K562 (cell line): ENCODE results near the gene FGFRL1. TPM values are rescaled to one million over a fixed set of nuclear protein-coding genes. Genes with fewer than 3 reads are reported as not detected.

Experiments
- ATAC-seq: fragments of 200-7000 bp; cut with Tn5 transposase; 3 replicates; pipeline ENCODE4 v1.9.1; 2020; ENCODE audit warnings: moderate library complexity
- BruUV-seq: library from RNA; stranded (reverse); fragments of 400-500 nt; replicated peaks from 2 replicates; lab custom pipeline; 2021; lab: Mats Ljungman, UMichigan
- CTCF ChIA-PET: fragments of 300-600 bp; formaldehyde crosslinking; extraction: SDS; loops from one replicate; lab custom pipeline; 2021; ENCODE audit warnings: low intra/inter-chr PET ratio; lab: Yijun Ruan, JAX
- POLR2A ChIA-PET: fragments of 300-600, 350-650 bp; sonication (Branson Sonifier 250); formaldehyde crosslinking; extraction: SDS; loops from one replicate; lab custom pipeline; 2021; ENCODE audit warnings: antibody characterized with exemption, inconsistent platforms; lab: Yijun Ruan, JAX
- DNase-seq, 4 experiments: peaks; one replicate each; pipeline versions ENCODE4 v3.0.0 to v3.0.0-alpha.2; 2011 to 2018; ENCODE audit warnings: low spot score in 3 of 4, mixed read lengths in 3 of 4; ENCODE audit errors: extremely low read depth in 1 of 4
- FAIRE-seq: peaks from 2 replicates; lab custom pipeline; 2011; peaks lifted over from hg19 to GRCh38; lab: Jason Lieb, UNC
- H2AFZ ChIP-seq: 2 replicates; pipeline ENCODE4 v1.6.0; 2011; ENCODE audit warnings: low read depth, low read length, control low read depth, inconsistent platforms
- H3K27ac ChIP-seq: fragments of 200-600 bp; 3 replicates; pipeline ENCODE4 v1.8.0; 2011; ENCODE audit warnings: low read depth, mild to moderate bottlenecking, control low read depth, inconsistent platforms, low read length, moderate library complexity, mixed read lengths; ENCODE audit errors: extremely low read depth
- H3K27me3 ChIP-seq, 2 experiments: fragments of 300-600 bp in 1 of 2; 2 replicates in 1 of 2; 3 replicates in 1 of 2; pipeline versions ENCODE4 v1.6.0 to v1.8.0; 2011; ENCODE audit warnings: inconsistent platforms in 2 of 2, low read length in 2 of 2, mild to moderate bottlenecking in 1 of 2, mixed read lengths in 1 of 2, moderate library complexity in 1 of 2; ENCODE audit not compliant: control insufficient read depth in 2 of 2, insufficient read depth in 2 of 2
- H3K36me3 ChIP-seq: fragments of 300-600 bp; 3 replicates; pipeline ENCODE4 v1.8.0; 2011; ENCODE audit warnings: mild to moderate bottlenecking, low read length, inconsistent platforms; ENCODE audit not compliant: control insufficient read depth, insufficient read depth
- H3K4me1 ChIP-seq, 2 experiments: fragments of 200-600 bp in 1 of 2; replicated peaks in 1 of 2; 2 replicates in 1 of 2; 3 replicates in 1 of 2; pipeline versions ENCODE4 v1.5.1 to v1.8.0; 2011; ENCODE audit warnings: inconsistent platforms in 2 of 2, low read length in 2 of 2, mild to moderate bottlenecking in 1 of 2, mixed read lengths in 1 of 2, moderate library complexity in 1 of 2; ENCODE audit not compliant: control insufficient read depth in 2 of 2, insufficient read depth in 2 of 2
- H3K4me2 ChIP-seq: 2 replicates; pipeline ENCODE4 v1.6.1; 2011; ENCODE audit warnings: low read length, control low read depth, inconsistent platforms, mixed read lengths; ENCODE audit not compliant: insufficient read depth
- H3K4me3 ChIP-seq: fragments of 200-600 bp; sonication (generic), shearing (Covaris generic); 2 replicates; pipeline ENCODE4 v1.5.1; 2016; ENCODE audit warnings: control low read depth, inconsistent platforms
- H3K79me2 ChIP-seq: fragments of 200-600 bp; 3 replicates; pipeline ENCODE4 v1.8.0; 2011; ENCODE audit warnings: low read length, inconsistent platforms; ENCODE audit not compliant: control insufficient read depth, insufficient read depth
- H3K9ac ChIP-seq, 2 experiments: 2 replicates each; pipeline versions ENCODE4 v1.6.0 to v1.6.1; 2011; ENCODE audit warnings: low read depth in 2 of 2, low read length in 2 of 2, control low read depth in 1 of 2, inconsistent platforms in 1 of 2, mild to moderate bottlenecking in 1 of 2, mixed read lengths in 1 of 2; ENCODE audit not compliant: insufficient read depth in 1 of 2
- H3K9me1 ChIP-seq: one replicate; pipeline ENCODE4 v1.6.0; 2011; ENCODE audit warnings: inconsistent platforms, mild to moderate bottlenecking, low read length, moderate library complexity; ENCODE audit not compliant: control insufficient read depth, insufficient read depth
- H3K9me3 ChIP-seq: replicated peaks from 2 replicates; pipeline ENCODE4 v1.5.1; 2011; ENCODE audit warnings: low read depth, low read length, inconsistent platforms; ENCODE audit not compliant: control insufficient read depth, insufficient read depth
- H4K20me1 ChIP-seq: replicated peaks from 2 replicates; pipeline ENCODE4 v1.6.1; 2011; ENCODE audit warnings: low read length, inconsistent platforms, mixed read lengths; ENCODE audit not compliant: control insufficient read depth, insufficient read depth
- BCL6 ChIP-seq: fragments of 250-450 bp; sonication (Bioruptor Pico); IDR thresholded peaks from 2 replicates; pipeline ENCODE4 v1.4.0; 2020
- ETV1 ChIP-seq: fragments of 450-650 bp; conservative IDR thresholded peaks from 2 replicates; pipeline ENCODE4 v1.6.1; 2016; ENCODE audit warnings: missing genetic modification characterization, control low read depth, low read depth, missing compliant biosample characterization
- FOS ChIP-seq: IDR thresholded peaks from 3 replicates; pipeline ENCODE4 v1.6.1; 2011; ENCODE audit not compliant: insufficient read length; ENCODE audit errors: extremely low read depth
- L3MBTL2 ChIP-seq: fragments of 450-650 bp; IDR thresholded peaks from 2 replicates; pipeline ENCODE4 v1.6.1; 2016; ENCODE audit warnings: mild to moderate bottlenecking, moderate library complexity
- PTBP1 ChIP-seq: fragments of 200-400 bp; formaldehyde crosslinking; IDR thresholded peaks from 2 replicates; pipeline ENCODE4 v1.6.1; 2017; ENCODE audit warnings: low read depth, low read length
- RAD21 ChIP-seq, 2 experiments: fragments of 250-450 bp in 1 of 2; fragments of 450-650 bp in 1 of 2; sonication (Bioruptor Pico) in 1 of 2; formaldehyde crosslinking in 1 of 2; IDR thresholded peaks in 1 of 2; conservative IDR thresholded peaks in 1 of 2; 2 replicates each; pipeline versions ENCODE4 v1.4.0 to v1.8.0; 2020 to 2022; ENCODE audit warnings: mild to moderate bottlenecking in 2 of 2, moderate library complexity in 1 of 2
- TBP ChIP-seq: optimal IDR thresholded peaks from 2 replicates; pipeline ENCODE3; 2011; ENCODE audit warnings: low read depth, low read length, improper control_type of control experiment
- ZNF253 ChIP-seq: fragments of 250-450 bp; sonication (Bioruptor Pico); conservative IDR thresholded peaks from 2 replicates; pipeline ENCODE4 v1.6.1; 2021; ENCODE audit warnings: mild to moderate bottlenecking
- ZNF764 ChIP-seq: fragments of 250-450 bp; sonication (Bioruptor Pico); IDR thresholded peaks from 2 replicates; pipeline ENCODE4 v1.4.0; 2020; ENCODE audit warnings: low read depth, mild to moderate bottlenecking, moderate library complexity
- WGBS: fragments of 100-300 bp; shearing (Covaris generic); methylation state at CpG from one replicate; pipeline ENCODE4 v1.1.6; 2016; ENCODE audit warnings: low coverage, mixed read lengths; ENCODE audit not compliant: insufficient coverage; ENCODE audit errors: missing lambda C conversion rate; 5-methylcytosine and 5-hydroxymethylcytosine counted together
- in situ Hi-C: fragments of 300-500 bp; cut with MboI; formaldehyde crosslinking; loops from 4 replicates; pipeline ENCODE4 v1.15.0; 2018; ENCODE audit warnings: inconsistent platforms, mixed read lengths
- intact Hi-C: fragments of 100-400 bp; cut with micrococcal nuclease; formaldehyde crosslinking; loops from 2 replicates; pipeline ENCODE4 v1.14.2; 2022
- polyA plus RNA-seq, 8 experiments: library from polyadenylated mRNA; depleted of rRNA in 4 of 8; stranded (reverse) in 5 of 8; unstranded in 3 of 8; fragments of >200 nt; fragmentation: Nextera tagmentation in 2 of 8; fragmentation: Illumina TruSeq in 1 of 8; extraction: Ambion mirVana in 2 of 8; extraction: Trizol in 1 of 8; gene quantifications; 2 replicates each; pipeline versions ENCODE4 v1.2.1 to v1.2.3, GENCODE V29; 2011 to 2014; ENCODE audit warnings: inconsistent platforms in 1 of 8, missing spikeins in 1 of 8
- total RNA-seq, 7 experiments: library from RNA; depleted of rRNA in 6 of 7; stranded (reverse); fragments of >200 nt in 6 of 7; fragmentation: Illumina TruSeq in 2 of 7; extraction: Trizol in 2 of 7; gene quantifications; 2 replicates each; pipeline versions ENCODE4 v1.2.1 to v1.2.3, GENCODE V29; 2011 to 2021; ENCODE audit warnings: low replicate concordance in 1 of 7
- TF ChIP-seq, protein P1 (sequence below): fragments of 250-450 bp; sonication (Bioruptor Pico); IDR thresholded peaks from 2 replicates; pipeline ENCODE4 v1.8.0; 2022; ENCODE audit warnings: inconsistent platforms, mild to moderate bottlenecking, moderate library complexity, borderline replicate concordance
- TF ChIP-seq, protein P2 (sequence below): sonication (generic); formaldehyde crosslinking; IDR thresholded peaks from 2 replicates; pipeline ENCODE4 v1.8.1; 2023; ENCODE audit warnings: mild to moderate bottlenecking, missing genetic modification reagents
- TF ChIP-seq, protein P3 (sequence below), 3 experiments: fragments of 200-800 bp in 1 of 3; fragments of 250-450 bp in 1 of 3; fragments of 450-650 bp in 1 of 3; sonication (Bioruptor Pico) in 1 of 3; sonication (Bioruptor generic) in 1 of 3; formaldehyde crosslinking in 1 of 3; IDR thresholded peaks; 2 replicates each; pipeline versions ENCODE4 v1.6.1 to v1.8.0; 2016 to 2022; ENCODE audit warnings: mild to moderate bottlenecking in 2 of 3, missing genetic modification characterization in 2 of 3, missing compliant biosample characterization in 1 of 3, moderate library complexity in 1 of 3

FGFRL1 gene
- total and polyA plus RNA-seq, 9 of the 15 experiments (the other 6 are each of a cell fraction or from before 2014, with no cell fraction given) = 0.34 to 49.9 (median 14.6) TPM

DNA sequence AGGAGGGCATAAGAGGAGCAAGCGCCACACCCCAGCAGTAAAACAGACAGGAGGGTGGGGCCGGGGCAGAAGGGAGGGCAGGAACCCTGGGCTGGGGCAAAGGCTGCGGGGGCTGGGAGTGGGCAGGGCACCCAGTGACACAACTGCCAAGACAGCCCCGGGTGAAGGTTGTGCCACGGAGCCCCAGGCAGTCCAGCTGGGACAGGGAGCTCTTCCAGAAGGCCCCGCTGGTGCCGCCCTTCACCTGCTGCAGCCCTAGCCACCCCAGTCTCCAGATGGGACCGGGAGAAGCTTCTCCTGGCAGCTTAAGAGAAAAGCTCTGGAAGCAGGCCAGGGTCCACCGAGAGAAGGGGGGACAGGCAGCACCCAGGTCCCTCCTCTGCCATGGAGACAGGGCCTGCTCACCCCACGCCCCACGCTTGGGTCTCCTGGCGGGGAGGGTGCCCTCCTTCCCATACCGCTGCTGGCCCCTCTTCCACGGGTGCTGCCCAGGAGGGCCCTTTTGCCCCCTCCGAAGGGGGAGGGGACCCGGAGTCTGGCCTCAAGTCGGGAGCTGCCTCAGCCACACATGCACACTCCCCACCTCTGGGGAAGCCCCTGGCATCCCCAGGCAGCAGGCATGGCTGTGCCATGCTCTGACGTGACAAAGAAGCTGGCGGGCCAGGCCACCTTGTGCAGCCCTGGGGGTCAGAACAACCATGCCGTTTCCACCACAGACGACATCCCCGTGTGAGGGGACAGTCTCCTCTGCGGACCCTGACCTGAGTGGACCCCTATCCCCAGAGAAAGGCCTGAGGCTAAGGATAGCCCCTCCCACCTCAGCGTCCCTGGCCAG lies 39.5 kb upstream of the FGFRL1 start:
- peak overlapping the region in 1 of 2 experiments; percentile 95; a peak in 2 of 4 replicates for H3K9ac ChIP-seq
- BruUV-seq = no TSS peak
- TF ChIP-seq ETV1 (tag) (no peak), FOS (no peak), ZNF764 (no peak), BCL6 (CRISPR knock-in tag) (no peak), ZNF253 (CRISPR knock-in tag) (no peak), L3MBTL2 (no peak), TBP (no peak), PTBP1 (no peak), RAD21 (CRISPR knock-in tag; conservative IDR thresholded peaks at IDR 0.05 in 1 of 2, IDR thresholded peaks at IDR 0.05 in 1 of 2) (no peak)
- TF ChIP-seq, protein P1, sequence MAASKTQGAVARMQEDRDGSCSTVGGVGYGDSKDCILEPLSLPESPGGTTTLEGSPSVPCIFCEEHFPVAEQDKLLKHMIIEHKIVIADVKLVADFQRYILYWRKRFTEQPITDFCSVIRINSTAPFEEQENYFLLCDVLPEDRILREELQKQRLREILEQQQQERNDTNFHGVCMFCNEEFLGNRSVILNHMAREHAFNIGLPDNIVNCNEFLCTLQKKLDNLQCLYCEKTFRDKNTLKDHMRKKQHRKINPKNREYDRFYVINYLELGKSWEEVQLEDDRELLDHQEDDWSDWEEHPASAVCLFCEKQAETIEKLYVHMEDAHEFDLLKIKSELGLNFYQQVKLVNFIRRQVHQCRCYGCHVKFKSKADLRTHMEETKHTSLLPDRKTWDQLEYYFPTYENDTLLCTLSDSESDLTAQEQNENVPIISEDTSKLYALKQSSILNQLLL (CRISPR knock-in tag) = no peak
- TF ChIP-seq, protein P2, sequence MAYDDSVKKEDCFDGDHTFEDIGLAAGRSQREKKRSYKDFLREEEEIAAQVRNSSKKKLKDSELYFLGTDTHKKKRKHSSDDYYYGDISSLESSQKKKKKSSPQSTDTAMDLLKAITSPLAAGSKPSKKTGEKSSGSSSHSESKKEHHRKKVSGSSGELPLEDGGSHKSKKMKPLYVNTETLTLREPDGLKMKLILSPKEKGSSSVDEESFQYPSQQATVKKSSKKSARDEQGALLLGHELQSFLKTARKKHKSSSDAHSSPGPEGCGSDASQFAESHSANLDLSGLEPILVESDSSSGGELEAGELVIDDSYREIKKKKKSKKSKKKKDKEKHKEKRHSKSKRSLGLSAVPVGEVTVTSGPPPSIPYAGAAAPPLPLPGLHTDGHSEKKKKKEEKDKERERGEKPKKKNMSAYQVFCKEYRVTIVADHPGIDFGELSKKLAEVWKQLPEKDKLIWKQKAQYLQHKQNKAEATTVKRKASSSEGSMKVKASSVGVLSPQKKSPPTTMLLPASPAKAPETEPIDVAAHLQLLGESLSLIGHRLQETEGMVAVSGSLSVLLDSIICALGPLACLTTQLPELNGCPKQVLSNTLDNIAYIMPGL (CRISPR knock-in tag) = no peak
- TF ChIP-seq, protein P3, sequence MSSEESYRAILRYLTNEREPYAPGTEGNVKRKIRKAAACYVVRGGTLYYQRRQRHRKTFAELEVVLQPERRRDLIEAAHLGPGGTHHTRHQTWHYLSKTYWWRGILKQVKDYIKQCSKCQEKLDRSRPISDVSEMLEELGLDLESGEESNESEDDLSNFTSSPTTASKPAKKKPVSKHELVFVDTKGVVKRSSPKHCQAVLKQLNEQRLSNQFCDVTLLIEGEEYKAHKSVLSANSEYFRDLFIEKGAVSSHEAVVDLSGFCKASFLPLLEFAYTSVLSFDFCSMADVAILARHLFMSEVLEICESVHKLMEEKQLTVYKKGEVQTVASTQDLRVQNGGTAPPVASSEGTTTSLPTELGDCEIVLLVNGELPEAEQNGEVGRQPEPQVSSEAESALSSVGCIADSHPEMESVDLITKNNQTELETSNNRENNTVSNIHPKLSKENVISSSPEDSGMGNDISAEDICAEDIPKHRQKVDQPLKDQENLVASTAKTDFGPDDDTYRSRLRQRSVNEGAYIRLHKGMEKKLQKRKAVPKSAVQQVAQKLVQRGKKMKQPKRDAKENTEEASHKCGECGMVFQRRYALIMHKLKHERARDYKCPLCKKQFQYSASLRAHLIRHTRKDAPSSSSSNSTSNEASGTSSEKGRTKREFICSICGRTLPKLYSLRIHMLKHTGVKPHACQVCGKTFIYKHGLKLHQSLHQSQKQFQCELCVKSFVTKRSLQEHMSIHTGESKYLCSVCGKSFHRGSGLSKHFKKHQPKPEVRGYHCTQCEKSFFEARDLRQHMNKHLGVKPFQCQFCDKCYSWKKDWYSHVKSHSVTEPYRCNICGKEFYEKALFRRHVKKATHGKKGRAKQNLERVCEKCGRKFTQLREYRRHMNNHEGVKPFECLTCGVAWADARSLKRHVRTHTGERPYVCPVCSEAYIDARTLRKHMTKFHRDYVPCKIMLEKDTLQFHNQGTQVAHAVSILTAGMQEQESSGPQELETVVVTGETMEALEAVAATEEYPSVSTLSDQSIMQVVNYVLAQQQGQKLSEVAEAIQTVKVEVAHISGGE (CRISPR knock-in tag; IDR thresholded peaks at IDR 0.05) = no peak

More for the DNA sequence above, 39.5 kb upstream of the FGFRL1 start:
- Histone ChIP-seq H3K4me1 (peaks cover 0 to 64% of the 10 kb centered on the region in 2 experiments; a peak in 4 of 5 replicates), H3K36me3 (peaks cover 3% of the 10 kb centered on the region; the same call in 1 of the 3 replicates), H3K27ac (no peak overlapping the region), H2AFZ (no peak overlapping the region), H3K4me2 (no peak overlapping the region; the same call in 1 of the 2 replicates), H4K20me1 (no peaks in the 10 kb centered on the region; the same call in 1 of the 2 replicates), H3K9me3 (no peaks in the 10 kb centered on the region), H3K79me2 (peaks cover 10% of the 10 kb centered on the region; the same call in 2 of the 3 replicates), H3K4me3 (peak overlapping the region; percentile 79; the same call in 1 of the 2 replicates), H3K9me1 (no peaks in the 10 kb centered on the region), H3K27me3 (no peaks in the 10 kb centered on the region)
- ATAC-seq (no peak), FAIRE-seq (no peak), DNase-seq (no peak)
- in situ Hi-C loops (no loop called here), intact Hi-C loops (loop anchor here (2.0 kb wide), 1 partner anchor 41 kb away; no protein-coding TSS in a partner anchor)
- ChIA-PET CTCF (no interaction called here), POLR2A (no interaction called here)
- 80% methylated on average over 6 of the region's 24 CpGs for WGBS
